GM12873 (cell line): ENCODE data around the gene KCNG1.

ENCODE experiments used
- CTCF ChIP-seq: IDR thresholded peaks from 2 replicates; pipeline ENCODE4 v1.5.1; 2012; ENCODE audit warnings: low read depth, mild to moderate bottlenecking, moderate library complexity, low read length, control low read depth; ENCODE audit not compliant: insufficient read depth; ENCODE audit errors: missing control alignments

KCNG1 gene

GRCh38 chr20:51001430-51002265 lies 21.3 kb downstream of the KCNG1 start:
- no peak for TF ChIP-seq CTCF

GRCh38 chr20:50999355-50999754 lies 23.6 kb downstream of the KCNG1 start:
- TF ChIP-seq CTCF = no peak

GRCh38 chr20:50996901-50997865 lies 25.7 kb downstream of the KCNG1 start:
- no peak for TF ChIP-seq CTCF

- no peak for TF ChIP-seq CTCF
Measured at GRCh38 chr20:50995506-50995905, 27.4 kb downstream of the KCNG1 start.

GRCh38 chr20:50993876-50994275 lies 29.0 kb downstream of the KCNG1 start:
- TF ChIP-seq CTCF = no peak

GRCh38 chr20:50992733-50993457 lies 30.0 kb downstream of the KCNG1 start:
- TF ChIP-seq CTCF = peak; percentile 71
